ENCODE results near the gene VANGL1. TPM values are rescaled to one million over a fixed set of nuclear protein-coding genes. Genes with fewer than 3 reads are reported as not detected.

VANGL1 gene
- total RNA-seq, 2 experiments from 2014 or later, result 2.4 to 2.9 TPM

- H3K4me3 Mint-ChIP-seq, result no peak overlapping the region
- H3K27ac Mint-ChIP-seq, result no peak overlapping the region
- H3K36me3 Mint-ChIP-seq, result peaks cover 2% of the 10 kb centered on the region
- H3K4me1 Mint-ChIP-seq, result no peaks in the 10 kb centered on the region
- no peak for DNase-seq
- no peaks in the 10 kb centered on the region for H3K9me3 Mint-ChIP-seq
- H3K27me3 Mint-ChIP-seq, result peaks cover 4% of the 10 kb centered on the region
Measured at GRCh38 chr1:115669886-115670285, 28.1 kb downstream of the VANGL1 start.

GRCh38 chr1:115670476-115671175 lies 28.9 kb downstream of the VANGL1 start:
- Mint-ChIP-seq H3K9me3 (no peaks in the 10 kb centered on the region), H3K27me3 (peaks cover 4% of the 10 kb centered on the region), H3K36me3 (peaks cover 2% of the 10 kb centered on the region), H3K4me3 (no peak overlapping the region), H3K27ac (no peak overlapping the region), H3K4me1 (no peaks in the 10 kb centered on the region)
- no peak for DNase-seq

- no peak for DNase-seq
- H3K36me3 Mint-ChIP-seq, result peaks cover 2% of the 10 kb centered on the region
- H3K27ac Mint-ChIP-seq, result no peak overlapping the region
Measured at GRCh38 chr1:115671176-115671934, 29.6 kb downstream of the VANGL1 start.

GRCh38 chr1:115672224-115673009 lies 30.6 kb downstream of the VANGL1 start:
- Mint-ChIP-seq H3K4me1 (no peaks in the 10 kb centered on the region), H3K9me3 (no peaks in the 10 kb centered on the region), H3K36me3 (peaks cover 2% of the 10 kb centered on the region), H3K4me3 (no peak overlapping the region), H3K27ac (no peak overlapping the region), H3K27me3 (peaks cover 4% of the 10 kb centered on the region)
- no peak for DNase-seq

More at GRCh38 chr1:115671176-115671934, 29.6 kb downstream of the VANGL1 start:
- peaks cover 4% of the 10 kb centered on the region for H3K27me3 Mint-ChIP-seq
- H3K4me3 Mint-ChIP-seq, result no peak overlapping the region
- no peaks in the 10 kb centered on the region for H3K9me3 Mint-ChIP-seq
- no peaks in the 10 kb centered on the region for H3K4me1 Mint-ChIP-seq

- H3K4me1 Mint-ChIP-seq, result no peaks in the 10 kb centered on the region
- no peak for DNase-seq
- H3K4me3 Mint-ChIP-seq, result no peak overlapping the region
- H3K27ac Mint-ChIP-seq, result no peak overlapping the region
- H3K9me3 Mint-ChIP-seq, result no peaks in the 10 kb centered on the region
- no peaks in the 10 kb centered on the region for H3K27me3 Mint-ChIP-seq
- no peaks in the 10 kb centered on the region for H3K36me3 Mint-ChIP-seq
Measured at GRCh38 chr1:115676498-115677181, 34.9 kb downstream of the VANGL1 start.

GRCh38 chr1:115677182-115677555 lies 35.4 kb downstream of the VANGL1 start:
- H3K27me3 Mint-ChIP-seq, result no peaks in the 10 kb centered on the region
- no peak overlapping the region for H3K4me3 Mint-ChIP-seq
- H3K36me3 Mint-ChIP-seq, result no peaks in the 10 kb centered on the region
- DNase-seq, result no peak
- no peaks in the 10 kb centered on the region for H3K4me1 Mint-ChIP-seq
- H3K9me3 Mint-ChIP-seq, result no peaks in the 10 kb centered on the region
- H3K27ac Mint-ChIP-seq, result no peak overlapping the region

GRCh38 chr1:115677565-115677964 lies 35.8 kb downstream of the VANGL1 start:
- H3K27me3 Mint-ChIP-seq, result no peaks in the 10 kb centered on the region

GRCh38 chr1:115678141-115678540 lies 36.4 kb downstream of the VANGL1 start:
- Mint-ChIP-seq H3K36me3 (no peaks in the 10 kb centered on the region), H3K4me1 (no peaks in the 10 kb centered on the region), H3K27me3 (no peaks in the 10 kb centered on the region), H3K27ac (no peak overlapping the region), H3K9me3 (no peaks in the 10 kb centered on the region), H3K4me3 (no peak overlapping the region)
- DNase-seq, result no peak

More at GRCh38 chr1:115677565-115677964, 35.8 kb downstream of the VANGL1 start:
- no peak overlapping the region for H3K4me3 Mint-ChIP-seq
- DNase-seq, result no peak
- no peak overlapping the region for H3K27ac Mint-ChIP-seq
- no peaks in the 10 kb centered on the region for H3K4me1 Mint-ChIP-seq
- no peaks in the 10 kb centered on the region for H3K36me3 Mint-ChIP-seq
- no peaks in the 10 kb centered on the region for H3K9me3 Mint-ChIP-seq

GRCh38 chr1:115679141-115679611 lies 37.4 kb downstream of the VANGL1 start:
- DNase-seq, result no peak
- H3K4me1 Mint-ChIP-seq, result no peaks in the 10 kb centered on the region
- no peak overlapping the region for H3K27ac Mint-ChIP-seq
- H3K9me3 Mint-ChIP-seq, result no peaks in the 10 kb centered on the region
- H3K27me3 Mint-ChIP-seq, result no peaks in the 10 kb centered on the region
- no peaks in the 10 kb centered on the region for H3K36me3 Mint-ChIP-seq
- no peak overlapping the region for H3K4me3 Mint-ChIP-seq

GRCh38 chr1:115680730-115681111 lies 39.0 kb downstream of the VANGL1 start:
- H3K4me3 Mint-ChIP-seq, result no peak overlapping the region
- H3K27ac Mint-ChIP-seq, result no peak overlapping the region
- H3K36me3 Mint-ChIP-seq, result peaks cover 2% of the 10 kb centered on the region
- H3K27me3 Mint-ChIP-seq, result no peaks in the 10 kb centered on the region
- no peak for DNase-seq
- H3K4me1 Mint-ChIP-seq, result no peaks in the 10 kb centered on the region
- H3K9me3 Mint-ChIP-seq, result no peaks in the 10 kb centered on the region

GRCh38 chr1:115682792-115683191 lies 41.0 kb downstream of the VANGL1 start:
- no peaks in the 10 kb centered on the region for H3K27me3 Mint-ChIP-seq

GRCh38 chr1:115685029-115685705 lies 43.4 kb downstream of the VANGL1 start:
- no peak for DNase-seq
- no peaks in the 10 kb centered on the region for H3K9me3 Mint-ChIP-seq
- no peaks in the 10 kb centered on the region for H3K4me1 Mint-ChIP-seq
- H3K4me3 Mint-ChIP-seq, result no peak overlapping the region
- H3K27ac Mint-ChIP-seq, result no peak overlapping the region
- H3K27me3 Mint-ChIP-seq, result no peaks in the 10 kb centered on the region
- H3K36me3 Mint-ChIP-seq, result peaks cover 2% of the 10 kb centered on the region

More at GRCh38 chr1:115682792-115683191, 41.0 kb downstream of the VANGL1 start:
- no peak overlapping the region for H3K27ac Mint-ChIP-seq
- no peaks in the 10 kb centered on the region for H3K9me3 Mint-ChIP-seq
- no peak for DNase-seq
- peaks cover 2% of the 10 kb centered on the region for H3K36me3 Mint-ChIP-seq
- H3K4me1 Mint-ChIP-seq, result no peaks in the 10 kb centered on the region
- H3K4me3 Mint-ChIP-seq, result no peak overlapping the region

GRCh38 chr1:115687744-115688143 lies 46.0 kb downstream of the VANGL1 start:
- Mint-ChIP-seq H3K36me3 (peaks cover 2% of the 10 kb centered on the region), H3K27me3 (no peaks in the 10 kb centered on the region), H3K9me3 (no peaks in the 10 kb centered on the region), H3K4me3 (no peak overlapping the region), H3K4me1 (no peaks in the 10 kb centered on the region), H3K27ac (no peak overlapping the region)
- no peak for DNase-seq

- DNase-seq, result no peak
- Mint-ChIP-seq H3K4me3 (no peak overlapping the region), H3K27ac (no peak overlapping the region), H3K4me1 (no peaks in the 10 kb centered on the region), H3K36me3 (no peaks in the 10 kb centered on the region), H3K27me3 (peaks cover 3% of the 10 kb centered on the region), H3K9me3 (no peaks in the 10 kb centered on the region)
Measured at GRCh38 chr1:115690972-115691371, 49.2 kb downstream of the VANGL1 start.

Measured in activated naive CD8-positive, alpha-beta T cell treated with anti-CD3 and anti-CD28 coated beads for 36 hours (primary cell).